ENCODE measurements around the gene CRP. TPM values are rescaled to one million over a fixed set of nuclear protein-coding genes. Genes with fewer than 3 reads are reported as not detected.

The CRP gene
- total RNA-seq, 3 donors from 2014 or later (not counting 1 experiment from before 2014, with no cell fraction given) = not detected

DNA sequence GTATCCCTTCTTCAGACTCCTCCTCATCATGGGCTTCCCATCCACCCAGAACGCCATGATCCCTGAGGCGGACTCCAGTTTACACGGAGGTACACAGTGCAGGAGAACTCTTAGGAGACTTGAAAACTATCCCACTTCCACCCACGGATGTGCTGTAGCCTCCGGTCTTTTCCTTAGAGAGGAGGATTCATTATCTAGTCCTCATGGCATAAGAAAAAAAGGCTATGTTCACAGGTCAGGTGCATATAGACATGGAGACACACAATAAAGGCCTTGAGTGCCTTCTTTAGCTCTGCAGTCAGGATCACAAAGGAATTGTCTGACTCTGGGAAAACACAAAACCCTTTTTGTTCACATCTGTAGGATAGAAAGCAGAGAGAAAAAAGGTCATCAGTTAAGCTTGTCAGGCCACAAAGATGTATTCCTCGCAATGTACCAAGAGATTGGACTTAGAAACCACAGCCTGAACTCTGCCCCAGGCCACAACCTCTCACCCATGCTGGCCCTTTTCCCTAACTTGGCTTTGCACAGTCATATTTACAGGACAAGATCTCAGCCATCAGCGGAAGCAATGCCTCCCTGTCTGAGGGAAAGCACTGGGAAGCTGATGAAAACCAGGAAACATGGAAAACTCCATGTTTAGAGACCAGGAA, 9.0 kb downstream of the CRP start:
- Histone ChIP-seq H3K36me3 (ENCODE audit: control insufficient read depth, insufficient read depth, low read length) (no peaks in the 10 kb centered on the region), H3K4me3 (ENCODE audit: low read length) (no peak overlapping the region), H3K27me3 (ENCODE audit: control insufficient read depth, insufficient read depth, low read length) (no peaks in the 10 kb centered on the region), H3K27ac (ENCODE audit: low read length) (no peak overlapping the region), H3K4me1 (ENCODE audit: control insufficient read depth, insufficient read depth, low read length) (no peaks in the 10 kb centered on the region), H3K9me3 (ENCODE audit: control insufficient read depth, insufficient read depth, low read length) (no peaks in the 10 kb centered on the region)
- H3K27me3 Mint-ChIP-seq (ENCODE audit: low read depth in 2 of 2) = peaks cover 0 to 8% of the 10 kb centered on the region in 2 donors
- no peak overlapping the region for H3K27ac Mint-ChIP-seq
- WGBS (ENCODE audit: insufficient coverage) = 93% methylated on average over 7 of the region's 7 CpGs
- no peak for TF ChIP-seq CTCF (IDR thresholded peaks at IDR 0.05)
- H3K9me3 Mint-ChIP-seq = no peaks in the 10 kb centered on the region
- intact Hi-C loops (cut with micrococcal nuclease) = no loop called here
- no peak for ATAC-seq
- DNase-seq = no peak
- H3K36me3 Mint-ChIP-seq = no peaks in the 10 kb centered on the region
- no peak overlapping the region for H3K4me3 Mint-ChIP-seq
- no peaks in the 10 kb centered on the region for H3K4me1 Mint-ChIP-seq

GRCh38 chr1:159704481-159704880, 9.9 kb downstream of the CRP start:
- intact Hi-C loops (cut with micrococcal nuclease) = no loop called here
- no peak overlapping the region for H3K27ac Mint-ChIP-seq
- DNase-seq = no peak
- TF ChIP-seq CTCF (IDR thresholded peaks at IDR 0.05) = no peak
- H3K9me3 Mint-ChIP-seq = no peaks in the 10 kb centered on the region
- no peaks in the 10 kb centered on the region for H3K9me3 ChIP-seq (ENCODE audit: control insufficient read depth, insufficient read depth, low read length)
- 95% methylated on average over 1 of the region's 1 CpG for WGBS (ENCODE audit: insufficient coverage)
- no peaks in the 10 kb centered on the region for H3K36me3 Mint-ChIP-seq
- no peaks in the 10 kb centered on the region for H3K4me1 Mint-ChIP-seq
- H3K27me3 Mint-ChIP-seq (ENCODE audit: low read depth in 2 of 2) = peaks cover 5 to 8% of the 10 kb centered on the region in 2 donors
- H3K4me3 ChIP-seq (ENCODE audit: low read length) = no peak overlapping the region
- H3K4me3 Mint-ChIP-seq = no peak overlapping the region
- ATAC-seq = no peak
- H3K4me1 ChIP-seq (ENCODE audit: control insufficient read depth, insufficient read depth, low read length) = no peaks in the 10 kb centered on the region
- no peaks in the 10 kb centered on the region for H3K27me3 ChIP-seq (ENCODE audit: control insufficient read depth, insufficient read depth, low read length)
- H3K36me3 ChIP-seq (ENCODE audit: control insufficient read depth, insufficient read depth, low read length) = no peaks in the 10 kb centered on the region
- no peak overlapping the region for H3K27ac ChIP-seq (ENCODE audit: low read length)

DNA sequence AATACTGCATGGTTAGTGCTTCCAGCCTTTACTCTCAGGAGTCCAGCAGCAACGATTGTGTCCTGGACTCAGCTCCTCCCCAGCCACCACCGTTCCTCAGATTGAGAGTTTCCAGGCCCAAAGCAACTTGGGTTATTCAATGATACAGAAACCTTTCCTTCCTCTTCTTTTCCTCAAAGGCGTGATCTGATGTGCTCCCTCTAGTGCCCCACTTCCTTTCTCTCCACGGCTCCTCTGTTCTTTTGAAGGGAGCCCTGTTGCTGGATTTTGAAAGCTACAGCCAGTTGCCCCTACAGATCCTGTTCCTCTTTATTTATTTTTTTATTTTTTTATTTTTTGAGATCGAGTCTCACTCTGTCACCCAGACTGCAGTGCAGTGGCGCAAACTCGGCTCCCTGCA, 14.1 kb downstream of the CRP start:
- TF ChIP-seq CTCF (IDR thresholded peaks at IDR 0.05) = no peak
- DNase-seq = no peak
- no peak overlapping the region for H3K4me3 Mint-ChIP-seq
- 60% methylated on average over 7 of the region's 7 CpGs for WGBS (ENCODE audit: insufficient coverage)
- no peak for ATAC-seq
- Histone ChIP-seq H3K9me3 (ENCODE audit: control insufficient read depth, insufficient read depth, low read length) (no peaks in the 10 kb centered on the region), H3K36me3 (ENCODE audit: control insufficient read depth, insufficient read depth, low read length) (no peaks in the 10 kb centered on the region), H3K27ac (ENCODE audit: low read length) (no peak overlapping the region), H3K27me3 (ENCODE audit: control insufficient read depth, insufficient read depth, low read length) (no peaks in the 10 kb centered on the region), H3K4me1 (ENCODE audit: control insufficient read depth, insufficient read depth, low read length) (no peaks in the 10 kb centered on the region), H3K4me3 (ENCODE audit: low read length) (no peak overlapping the region)
- no peaks in the 10 kb centered on the region for H3K9me3 Mint-ChIP-seq
- H3K27me3 Mint-ChIP-seq (ENCODE audit: low read depth in 2 of 2) = peaks cover 9 to 17% of the 10 kb centered on the region in 2 donors
- H3K4me1 Mint-ChIP-seq = no peaks in the 10 kb centered on the region
- no peaks in the 10 kb centered on the region for H3K36me3 Mint-ChIP-seq
- intact Hi-C loops (cut with micrococcal nuclease) = no loop called here
- no peak overlapping the region for H3K27ac Mint-ChIP-seq

DNA sequence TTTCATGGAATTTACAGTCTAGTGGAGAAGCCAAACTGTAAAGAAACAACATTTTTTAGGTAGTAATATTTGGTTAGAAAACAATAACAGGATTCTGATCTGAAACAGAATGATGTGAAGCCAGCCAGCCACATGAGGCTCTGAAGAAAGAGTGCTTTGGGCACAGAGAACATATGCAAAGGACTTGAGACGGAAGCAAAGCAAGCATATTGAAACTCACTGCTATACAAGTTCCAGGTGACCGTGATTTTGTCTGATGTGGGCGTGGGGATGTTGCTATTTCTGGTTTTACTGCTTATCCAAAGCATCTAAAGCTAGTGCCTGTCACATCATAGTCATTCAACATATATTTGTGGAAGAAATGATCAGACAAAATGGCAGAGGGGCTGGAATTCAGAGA, 14.7 kb downstream of the CRP start:
- Histone ChIP-seq H3K9me3 (ENCODE audit: control insufficient read depth, insufficient read depth, low read length) (no peaks in the 10 kb centered on the region), H3K27me3 (ENCODE audit: control insufficient read depth, insufficient read depth, low read length) (no peaks in the 10 kb centered on the region), H3K36me3 (ENCODE audit: control insufficient read depth, insufficient read depth, low read length) (no peaks in the 10 kb centered on the region), H3K4me3 (ENCODE audit: low read length) (no peak overlapping the region), H3K4me1 (ENCODE audit: control insufficient read depth, insufficient read depth, low read length) (no peaks in the 10 kb centered on the region), H3K27ac (ENCODE audit: low read length) (no peak overlapping the region)
- no peaks in the 10 kb centered on the region for H3K36me3 Mint-ChIP-seq
- intact Hi-C loops (cut with micrococcal nuclease) = no loop called here
- ATAC-seq (no peak), DNase-seq (no peak)
- H3K27ac Mint-ChIP-seq = no peak overlapping the region
- H3K9me3 Mint-ChIP-seq = no peaks in the 10 kb centered on the region
- TF ChIP-seq CTCF (IDR thresholded peaks at IDR 0.05) = no peak
- no peaks in the 10 kb centered on the region for H3K4me1 Mint-ChIP-seq
- peaks cover 9 to 24% of the 10 kb centered on the region in 2 donors for H3K27me3 Mint-ChIP-seq (ENCODE audit: low read depth in 2 of 2)
- WGBS (ENCODE audit: insufficient coverage) = 68% methylated on average over 2 of the region's 3 CpGs
- no peak overlapping the region for H3K4me3 Mint-ChIP-seq

All from natural killer cell (primary cell).